Lung (tissue), 12 donors: ENCODE measurements around the gene LIMCH1. TPM values are rescaled to one million over a fixed set of nuclear protein-coding genes. Genes with fewer than 3 reads are reported as not detected.

Experiments used
- ATAC-seq: fragments of 200-7000 bp; cut with Tn5 transposase; one replicate; pipeline ENCODE4 v1.9.1; 2020; ENCODE audit warnings: moderate number of reproducible peaks; ENCODE audit not compliant: insufficient read depth, low FRiP score
- DNase-seq, 3 donors: peaks; one replicate each; pipeline ENCODE4 v3.0.0-alpha.2; 2013 to 2017
- H3K27ac ChIP-seq, 2 donors: one replicate each; pipeline ENCODE4 v1.5.1; 2013; ENCODE audit warnings: mild to moderate bottlenecking in 2 of 2, moderate library complexity in 2 of 2, control low read depth in 1 of 2, inconsistent platforms in 1 of 2, low read depth in 1 of 2, low read length in 1 of 2
- H3K27me3 ChIP-seq, 3 donors: one replicate each; pipeline ENCODE4 v1.5.1; 2013; ENCODE audit warnings: low read length in 2 of 3; ENCODE audit not compliant: control insufficient read depth in 3 of 3, insufficient read depth in 3 of 3
- H3K36me3 ChIP-seq, 4 donors: one replicate each; pipeline ENCODE4 v1.5.1; 2013; ENCODE audit warnings: low read length in 4 of 4, mild to moderate bottlenecking in 1 of 4, moderate library complexity in 1 of 4; ENCODE audit not compliant: control insufficient read depth in 4 of 4, insufficient read depth in 4 of 4
- H3K4me1 ChIP-seq, 5 donors: one replicate each; pipeline ENCODE4 v1.5.1; 2013; ENCODE audit warnings: low read length in 5 of 5, mild to moderate bottlenecking in 2 of 5, moderate library complexity in 1 of 5; ENCODE audit not compliant: control insufficient read depth in 5 of 5, insufficient read depth in 5 of 5
- H3K4me3 ChIP-seq: one replicate; pipeline ENCODE4 v1.5.1; 2013; ENCODE audit warnings: mild to moderate bottlenecking, control low read depth, moderate library complexity
- H3K9ac ChIP-seq, 2 donors: one replicate each; pipeline ENCODE4 v1.5.1; 2013; ENCODE audit warnings: low read length in 2 of 2, control low read depth in 1 of 2; ENCODE audit not compliant: insufficient read depth in 1 of 2
- H3K9me3 ChIP-seq, 4 donors: one replicate each; pipeline ENCODE4 v1.5.1; 2013; ENCODE audit warnings: low read length in 3 of 4, mild to moderate bottlenecking in 1 of 4, moderate library complexity in 1 of 4; ENCODE audit not compliant: control insufficient read depth in 4 of 4, insufficient read depth in 3 of 4
- CTCF ChIP-seq: IDR thresholded peaks from 2 replicates; pipeline ENCODE4 v1.5.1; 2012; ENCODE audit warnings: mild to moderate bottlenecking; ENCODE audit errors: control extremely low read depth, extremely low read depth
- WGBS, 2 donors: extraction: QIAGEN DNeasy Blood & Tissue Kit; methylation state at CpG; one replicate each; pipeline ENCODE4 v1.1.7; 2013; 5-methylcytosine and 5-hydroxymethylcytosine counted together
- polyA plus RNA-seq, 2 donors: library from polyadenylated mRNA; stranded (reverse); fragments of 200-250 nt; gene quantifications; one replicate each; pipeline ENCODE4 v1.2.1, GENCODE V29; 2013
- total RNA-seq, 2 donors: library from RNA; depleted of rRNA in 1 of 2; stranded (reverse); fragments of >200 nt in 1 of 2; gene quantifications; one replicate each; pipeline ENCODE4 v1.2.1, GENCODE V29; 2014 to 2021
- donor health status: control.
- donor health status: control.
- donor health status: Bipolar disorder and iron deficiency.
- donor health status: healthy.
- donor health status: DM: yes; HTN: yes; CAD: no.

The LIMCH1 gene
- total and polyA plus RNA-seq, 4 donors, result 43.4 to 299 (median 128) TPM

GRCh38 chr4:41561244-41561643 is 23.3 kb downstream of the LIMCH1 start:
- H3K4me1 ChIP-seq, result peaks cover 3 to 32% (median 11%) of the 10 kb centered on the region in 5 donors
- H3K4me3 ChIP-seq, result no peak overlapping the region
- H3K27me3 ChIP-seq, result no peaks in the 10 kb centered on the region
- no peak for TF ChIP-seq CTCF
- ATAC-seq (no peak), DNase-seq (no peak)
- H3K27ac ChIP-seq, result no peak overlapping the region
- H3K9ac ChIP-seq, result no peak overlapping the region
- no peaks in the 10 kb centered on the region for H3K9me3 ChIP-seq
- 84 to 91% methylated on average over 3 of the region's 3 CpGs for WGBS, 2 donors
- peaks cover 0 to 7% (median under 1%) of the 10 kb centered on the region in 4 donors for H3K36me3 ChIP-seq

DNA sequence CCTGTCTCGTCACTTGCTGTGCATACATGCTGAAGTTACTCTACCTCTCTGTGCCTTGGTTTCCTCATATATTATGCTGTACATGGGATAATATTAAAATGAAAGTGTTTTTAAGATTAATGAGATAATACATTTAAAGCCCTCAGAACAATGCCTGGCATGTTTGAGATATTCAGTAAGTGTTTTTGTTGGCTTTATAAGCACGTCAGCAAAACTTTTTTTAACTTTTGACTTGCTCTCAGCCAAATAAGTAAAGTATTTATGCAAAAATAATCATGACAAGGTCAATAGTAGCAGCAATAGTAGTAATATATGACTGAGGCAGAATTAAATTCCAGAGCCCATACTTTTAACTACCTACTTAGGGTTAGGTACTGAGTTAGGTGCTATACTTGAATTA is 29.2 kb downstream of the LIMCH1 start:
- TF ChIP-seq CTCF, result no peak
- no peak for DNase-seq
- Histone ChIP-seq H3K9me3 (no peaks in the 10 kb centered on the region), H3K4me3 (no peak overlapping the region), H3K27me3 (no peaks in the 10 kb centered on the region), H3K36me3 (peaks cover 0 to 5% (median 3%) of the 10 kb centered on the region in 4 donors), H3K9ac (no peak overlapping the region), H3K27ac (no peak overlapping the region), H3K4me1 (peaks cover 0 to 31% (median 22%) of the 10 kb centered on the region in 5 donors)
- WGBS, 2 donors, result 80% methylated on average over 2 of the region's 2 CpGs
- ATAC-seq, result no peak

DNA sequence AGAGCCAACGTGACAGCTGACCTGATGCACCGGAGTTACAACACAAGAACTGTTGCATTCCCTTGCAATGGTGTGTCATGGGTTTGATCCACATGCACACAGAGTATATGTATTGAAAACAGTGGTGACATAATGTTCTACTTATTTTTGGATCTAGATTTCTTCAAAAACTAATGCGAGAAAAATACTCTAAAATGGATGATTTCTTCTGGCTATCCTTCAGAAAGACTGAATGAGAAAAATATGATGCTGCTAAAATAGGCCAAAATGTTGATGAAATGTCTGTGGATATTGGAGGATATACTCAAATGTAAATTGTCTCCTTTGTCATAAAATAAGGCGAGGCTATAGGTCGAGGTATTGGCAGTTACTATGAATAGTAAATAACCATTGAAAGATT is 30.4 kb downstream of the LIMCH1 start:
- ATAC-seq (no peak), DNase-seq (no peak)
- TF ChIP-seq CTCF, result no peak
- Histone ChIP-seq H3K27ac (no peak overlapping the region), H3K4me1 (peaks cover under 1 to 36% (median 28%) of the 10 kb centered on the region in 5 donors), H3K36me3 (peaks cover 0 to 5% (median 3%) of the 10 kb centered on the region in 4 donors), H3K27me3 (no peaks in the 10 kb centered on the region), H3K4me3 (no peak overlapping the region), H3K9me3 (no peaks in the 10 kb centered on the region), H3K9ac (no peak overlapping the region)
- 89 to 95% methylated on average over 5 of the region's 5 CpGs for WGBS, 2 donors

DNA sequence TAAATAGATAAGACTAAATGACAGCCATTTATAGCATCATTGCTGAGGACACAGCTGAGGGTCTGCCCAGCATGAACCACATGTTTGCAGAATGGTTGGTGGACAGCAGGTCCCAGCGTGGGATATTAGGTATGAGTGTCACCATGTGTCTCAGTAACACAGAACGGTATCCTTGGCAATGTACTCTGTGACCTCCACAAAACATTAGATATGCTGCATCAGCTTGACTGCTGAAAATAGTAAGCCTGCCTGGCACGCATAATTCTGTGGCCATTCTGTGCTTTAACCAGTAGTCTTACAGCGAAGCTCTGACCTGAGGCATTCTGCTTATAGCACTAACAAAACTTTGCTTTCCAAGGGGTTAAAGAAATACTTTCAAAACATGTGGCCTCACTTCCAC is 32.0 kb downstream of the LIMCH1 start:
- Histone ChIP-seq H3K4me3 (no peak overlapping the region), H3K27me3 (no peaks in the 10 kb centered on the region), H3K9ac (no peak overlapping the region), H3K4me1 (peaks cover 5 to 41% (median 28%) of the 10 kb centered on the region in 5 donors), H3K27ac (peak overlapping the region in 1 of 2 donors; percentile 75), H3K36me3 (peaks cover 0 to 5% (median 3%) of the 10 kb centered on the region in 4 donors), H3K9me3 (no peaks in the 10 kb centered on the region)
- DNase-seq (peak; percentile 44 to 75 (median 74)), ATAC-seq (no peak)
- TF ChIP-seq CTCF, result no peak
- WGBS, 2 donors, result 75 to 80% methylated on average over 4 of the region's 4 CpGs
